HUES6 (cell line): Measurements from ENCODE around the gene TMED6.
"Not testable (repeated sequence)": the region's sequence is repeated elsewhere in the genome, so short reads cannot be mapped to it uniquely, and the experiment has no call there.

Experiments
- H3K27ac ChIP-seq: 2 replicates; pipeline ENCODE4 v1.7.0; 2013; ENCODE audit warnings: low read depth, mild to moderate bottlenecking, low read length, inconsistent platforms
- H3K27me3 ChIP-seq: 2 replicates; pipeline ENCODE4 v1.6.1; 2013; ENCODE audit warnings: low read length; ENCODE audit not compliant: control insufficient read depth, insufficient read depth
- H3K36me3 ChIP-seq: 2 replicates; pipeline ENCODE4 v1.6.1; 2013; ENCODE audit warnings: low read length; ENCODE audit not compliant: control insufficient read depth, insufficient read depth
- H3K4me1 ChIP-seq: 2 replicates; pipeline ENCODE4 v1.6.1; 2013; ENCODE audit warnings: low read length; ENCODE audit not compliant: control insufficient read depth, insufficient read depth
- H3K4me3 ChIP-seq: 2 replicates; pipeline ENCODE4 v1.5.1; 2013; ENCODE audit warnings: low read depth, low read length
- H3K9ac ChIP-seq: one replicate; pipeline ENCODE4 v1.6.1; 2013; ENCODE audit warnings: mild to moderate bottlenecking, low read length
- H3K9me3 ChIP-seq: 2 replicates; pipeline ENCODE4 v1.6.1; 2013; ENCODE audit warnings: low read depth, low read length; ENCODE audit not compliant: control insufficient read depth, insufficient read depth

Gene TMED6

DNA sequence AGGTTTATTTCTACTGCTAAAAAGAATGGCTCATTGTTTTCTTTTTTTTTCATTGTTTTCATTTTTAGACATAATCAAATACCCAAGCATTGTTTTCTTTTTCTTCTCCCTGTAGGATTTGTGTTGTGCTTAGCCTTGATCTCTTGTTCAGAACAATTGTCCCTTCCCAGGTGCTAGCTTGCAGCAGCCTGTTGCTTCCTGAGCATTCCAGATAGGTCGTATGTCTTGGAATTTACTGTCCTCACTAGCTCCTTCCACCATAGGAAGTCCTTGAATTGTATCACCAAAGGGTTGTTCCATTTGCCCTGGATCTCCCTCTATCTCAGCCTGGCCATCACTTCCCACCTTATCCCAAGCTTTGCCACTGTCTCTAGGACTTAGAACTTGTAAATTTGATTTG is 50.4 kb downstream of the TMED6 start:
- peaks cover 21% of the 10 kb centered on the region for H3K36me3 ChIP-seq
- H3K27me3 ChIP-seq, result no peaks in the 10 kb centered on the region
- H3K9ac ChIP-seq, result no peak overlapping the region
- no peak overlapping the region for H3K4me3 ChIP-seq
- H3K9me3 ChIP-seq, result no peaks in the 10 kb centered on the region
- H3K4me1 ChIP-seq, result no peaks in the 10 kb centered on the region
- H3K27ac ChIP-seq, result no peak overlapping the region

DNA sequence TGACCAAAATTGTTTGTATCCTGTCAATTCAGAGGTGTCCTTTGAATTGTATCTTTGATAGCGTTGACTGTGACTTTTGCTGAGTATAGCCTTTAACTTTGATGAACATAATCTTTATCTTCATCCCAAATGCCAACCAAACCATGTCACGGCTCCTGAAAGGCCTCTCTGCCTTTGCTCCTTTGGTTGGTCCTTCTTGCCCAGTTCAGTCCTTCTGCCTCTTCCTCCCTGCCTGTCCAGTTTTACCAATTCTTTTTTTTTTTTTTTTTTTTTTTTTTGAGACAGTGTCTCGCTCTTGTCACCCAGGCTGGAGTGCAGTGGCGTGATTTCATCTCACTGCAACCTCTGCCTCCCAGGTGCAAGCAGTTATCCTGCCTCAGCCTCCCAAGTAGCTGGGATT is 53.3 kb downstream of the TMED6 start:
- H3K9ac ChIP-seq, result no peak overlapping the region
- H3K36me3 ChIP-seq, result peaks cover 19% of the 10 kb centered on the region
- H3K27ac ChIP-seq, result no peak overlapping the region
- no peaks in the 10 kb centered on the region for H3K4me1 ChIP-seq
- H3K27me3 ChIP-seq, result no peaks in the 10 kb centered on the region
- H3K9me3 ChIP-seq, result no peaks in the 10 kb centered on the region
- no peak overlapping the region for H3K4me3 ChIP-seq

DNA sequence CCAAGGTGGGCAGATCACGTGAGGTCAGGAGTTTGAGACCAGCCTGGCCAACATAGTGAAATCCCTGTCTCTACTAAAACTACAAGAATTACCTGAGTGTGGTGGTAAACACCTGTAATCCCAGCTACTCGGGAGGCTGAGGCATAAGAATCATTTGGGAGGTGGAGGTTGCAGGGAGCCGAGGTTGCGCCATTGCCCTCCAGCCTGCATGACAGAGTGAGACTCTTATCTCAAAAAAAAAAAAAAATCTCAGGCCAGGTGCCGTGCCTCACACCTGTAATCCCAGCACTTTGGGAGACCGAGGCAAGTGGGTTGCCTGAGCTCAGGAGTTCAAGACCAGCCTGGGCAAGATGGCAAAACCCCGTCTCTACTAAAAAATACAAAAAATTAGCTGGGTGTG is 54.8 kb downstream of the TMED6 start:
- H3K9ac ChIP-seq, H3K27me3 ChIP-seq, H3K9me3 ChIP-seq, H3K4me3 ChIP-seq, H3K4me1 ChIP-seq, H3K27ac ChIP-seq: not testable (repeated sequence)
- H3K36me3 ChIP-seq, result peaks cover 15% of the 10 kb centered on the region

DNA sequence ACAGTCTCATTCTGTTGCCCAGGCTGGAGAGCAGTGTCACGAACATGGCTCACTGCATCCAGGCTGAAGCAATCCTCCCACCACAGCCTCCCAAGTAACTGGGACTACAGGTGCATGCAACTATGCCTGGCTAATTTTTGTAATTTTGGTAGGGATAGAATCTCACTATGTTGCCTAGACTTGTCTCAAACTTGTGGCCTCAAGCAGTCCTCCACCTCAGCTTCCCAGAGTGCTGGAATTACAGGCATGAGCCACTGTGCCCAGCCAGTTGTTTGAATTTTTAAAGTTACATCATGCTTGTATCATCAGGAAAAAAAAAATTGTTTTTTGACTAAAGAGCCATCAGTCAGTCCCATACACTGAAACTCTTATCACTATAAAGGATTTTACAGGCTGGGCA is 57.5 kb downstream of the TMED6 start:
- no peak overlapping the region for H3K9ac ChIP-seq
- no peak overlapping the region for H3K27ac ChIP-seq
- no peak overlapping the region for H3K4me3 ChIP-seq
- no peaks in the 10 kb centered on the region for H3K4me1 ChIP-seq
- H3K27me3 ChIP-seq, result no peaks in the 10 kb centered on the region
- no peaks in the 10 kb centered on the region for H3K36me3 ChIP-seq
- no peaks in the 10 kb centered on the region for H3K9me3 ChIP-seq

DNA sequence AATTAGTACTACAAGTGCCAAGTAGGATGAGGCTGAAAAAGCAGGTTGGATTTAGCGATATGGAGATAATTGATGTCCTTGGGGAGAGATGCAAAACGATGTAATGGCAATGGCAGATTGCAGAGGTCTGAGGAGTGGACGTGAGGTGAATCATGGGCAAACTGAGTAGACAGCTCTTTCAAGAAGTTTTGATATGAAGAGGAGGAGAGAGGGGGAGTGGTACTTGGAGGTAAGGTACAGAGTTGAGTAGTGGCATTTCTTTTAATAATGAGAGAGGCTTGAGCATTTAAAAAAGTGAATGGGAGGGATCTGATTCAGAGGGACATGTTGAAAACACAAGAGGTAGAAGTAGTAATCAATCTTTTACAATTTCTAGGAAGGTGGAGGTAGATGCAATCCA is 58.2 kb downstream of the TMED6 start:
- H3K4me3 ChIP-seq, result no peak overlapping the region
- H3K27ac ChIP-seq, result no peak overlapping the region
- H3K27me3 ChIP-seq, result no peaks in the 10 kb centered on the region
- no peaks in the 10 kb centered on the region for H3K36me3 ChIP-seq
- no peaks in the 10 kb centered on the region for H3K4me1 ChIP-seq
- H3K9me3 ChIP-seq, result no peaks in the 10 kb centered on the region
- H3K9ac ChIP-seq, result no peak overlapping the region
